Measurements from ENCODE around the gene RALGDS. TPM values are rescaled to one million over a fixed set of nuclear protein-coding genes. Genes with fewer than 3 reads are reported as not detected.

Gene RALGDS
- total RNA-seq, 1 donor from 2014 or later = 58.4 TPM

DNA sequence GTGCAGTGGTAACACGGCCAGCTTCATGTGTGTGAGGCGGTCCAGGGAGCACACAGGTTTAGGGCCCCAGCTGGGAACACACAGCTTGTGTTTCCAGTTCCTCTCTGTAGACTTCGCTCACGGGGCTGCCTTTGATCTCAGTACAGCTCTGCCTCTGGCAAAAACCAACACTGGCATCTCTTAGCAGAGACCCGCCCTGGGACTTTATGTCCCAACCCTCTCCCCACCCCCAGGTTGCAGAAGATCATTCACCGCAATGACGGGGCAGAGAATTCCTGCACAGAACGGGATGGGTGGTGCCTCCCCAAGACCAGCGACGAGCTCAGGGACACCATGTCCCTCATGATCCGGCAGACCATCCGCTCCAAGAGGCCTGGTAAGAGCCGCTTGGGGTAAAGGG lies 64.5 kb downstream of the RALGDS start:
- no peak for DNase-seq (ENCODE audit: low spot score)

DNA sequence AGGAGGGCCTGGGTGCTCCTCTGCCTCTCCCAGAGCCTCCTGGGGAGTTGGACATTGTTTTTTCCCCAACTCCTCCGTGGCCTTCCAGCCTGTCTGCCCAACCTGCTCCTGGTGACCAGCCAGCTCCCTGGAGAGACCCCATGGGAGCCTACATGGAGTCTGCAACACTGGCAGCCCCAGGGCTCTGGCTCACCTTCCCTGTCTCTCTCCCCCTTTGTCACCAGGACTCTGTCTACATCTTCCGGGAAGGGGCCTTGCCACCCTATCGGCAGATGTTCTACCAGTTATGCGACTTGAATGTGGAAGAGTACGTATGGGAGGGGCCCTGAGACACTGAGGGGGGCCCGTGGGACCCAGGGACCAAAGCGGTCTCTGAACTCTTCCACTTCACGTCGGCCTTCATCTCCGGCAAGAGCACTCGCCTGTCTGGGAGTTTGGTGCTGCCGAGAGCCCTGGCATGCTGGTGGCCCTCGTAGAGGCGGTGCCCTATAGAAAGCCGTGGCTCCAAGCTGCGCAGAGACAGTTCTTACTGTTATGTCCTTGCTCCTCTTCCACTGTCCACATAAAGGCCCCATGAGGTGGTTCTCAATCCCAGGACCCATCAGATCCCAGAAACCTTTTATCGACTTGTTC lies 65.1 kb downstream of the RALGDS start:
- no peak for DNase-seq (ENCODE audit: low spot score)

DNA sequence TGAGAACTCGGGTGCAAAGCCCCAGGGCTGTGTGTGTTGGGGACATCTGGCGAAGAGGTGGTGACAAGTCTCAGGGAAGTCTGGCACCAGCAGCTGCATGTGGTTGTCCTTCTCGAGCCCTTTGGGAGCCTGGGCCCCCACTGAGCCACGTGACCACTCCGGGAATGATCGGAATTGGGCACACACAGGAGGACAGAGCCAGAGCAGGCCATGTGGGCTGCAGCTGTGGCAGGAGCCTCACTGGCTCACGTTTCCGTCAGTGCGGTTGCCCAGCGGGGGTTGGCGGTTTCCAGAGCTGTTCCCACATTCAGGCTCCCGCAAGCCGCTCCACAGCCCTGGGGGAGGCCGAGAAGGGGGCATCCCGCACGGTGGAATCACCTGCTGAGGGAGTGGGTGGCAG lies 66.1 kb downstream of the RALGDS start:
- DNase-seq (ENCODE audit: low spot score) = no peak

DNA sequence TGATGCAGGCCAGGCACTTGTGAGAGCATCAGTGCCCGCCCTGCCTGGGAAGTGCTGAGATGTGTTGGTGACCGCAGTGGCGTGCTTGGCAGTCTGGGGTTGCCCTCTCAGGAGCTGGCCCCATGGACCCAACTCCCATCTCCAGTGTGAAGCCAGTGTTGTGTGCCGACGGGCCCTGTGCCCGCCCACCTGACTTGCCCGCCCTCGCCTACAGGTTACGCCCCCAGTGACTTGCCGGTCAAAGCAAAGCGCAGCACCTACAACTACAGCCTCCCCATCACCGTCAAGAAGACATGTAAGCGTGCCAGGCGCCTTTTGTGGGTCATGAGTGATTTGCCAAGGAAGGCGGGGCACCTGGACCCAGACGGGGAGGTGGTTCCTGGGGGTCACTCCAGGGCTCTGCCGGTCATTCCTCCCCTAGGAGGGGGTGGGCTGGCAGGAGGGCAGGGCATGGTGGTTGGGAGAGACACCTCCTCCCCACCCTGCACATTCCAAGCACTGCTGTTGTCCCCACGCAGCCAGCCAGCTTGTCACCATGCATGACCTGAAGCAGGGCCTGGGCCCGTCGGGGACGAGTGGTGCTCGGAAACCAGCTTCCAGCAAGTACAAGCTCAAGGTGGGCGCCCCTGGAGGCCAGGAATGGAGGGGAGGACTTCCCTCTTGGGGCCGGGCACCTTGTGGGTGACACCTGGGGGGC lies 66.7 kb downstream of the RALGDS start:
- DNase-seq (ENCODE audit: low spot score) = no peak

DNA sequence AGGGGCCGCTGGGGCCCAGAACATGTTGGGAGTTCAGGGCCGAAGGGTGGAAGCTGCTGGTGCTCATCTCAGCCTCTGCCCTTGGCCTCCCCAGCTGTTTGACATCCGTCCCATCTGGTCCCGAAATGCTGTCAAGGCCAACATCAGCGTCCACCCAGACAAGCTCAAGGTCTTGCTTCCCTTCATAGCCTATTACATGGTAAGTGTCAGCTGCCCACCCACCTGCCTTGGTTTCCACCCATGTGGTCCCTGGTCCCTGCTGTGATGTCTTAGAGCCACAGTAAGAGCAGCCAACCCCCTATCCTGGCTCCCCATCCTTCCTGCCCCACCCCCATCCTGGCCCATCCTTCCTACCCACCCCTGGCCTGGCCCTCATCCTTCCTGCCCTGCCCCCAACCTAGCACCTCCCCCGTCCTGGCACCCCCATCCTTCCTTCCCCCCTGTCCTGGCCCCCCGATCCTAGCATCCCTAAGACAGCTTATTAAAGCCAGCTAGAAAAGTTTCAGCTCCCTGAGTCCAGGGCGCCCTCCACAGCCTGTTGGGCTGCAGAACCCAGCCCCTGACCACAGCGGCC lies 69.0 kb downstream of the RALGDS start:
- no peak for DNase-seq (ENCODE audit: low spot score)

DNA sequence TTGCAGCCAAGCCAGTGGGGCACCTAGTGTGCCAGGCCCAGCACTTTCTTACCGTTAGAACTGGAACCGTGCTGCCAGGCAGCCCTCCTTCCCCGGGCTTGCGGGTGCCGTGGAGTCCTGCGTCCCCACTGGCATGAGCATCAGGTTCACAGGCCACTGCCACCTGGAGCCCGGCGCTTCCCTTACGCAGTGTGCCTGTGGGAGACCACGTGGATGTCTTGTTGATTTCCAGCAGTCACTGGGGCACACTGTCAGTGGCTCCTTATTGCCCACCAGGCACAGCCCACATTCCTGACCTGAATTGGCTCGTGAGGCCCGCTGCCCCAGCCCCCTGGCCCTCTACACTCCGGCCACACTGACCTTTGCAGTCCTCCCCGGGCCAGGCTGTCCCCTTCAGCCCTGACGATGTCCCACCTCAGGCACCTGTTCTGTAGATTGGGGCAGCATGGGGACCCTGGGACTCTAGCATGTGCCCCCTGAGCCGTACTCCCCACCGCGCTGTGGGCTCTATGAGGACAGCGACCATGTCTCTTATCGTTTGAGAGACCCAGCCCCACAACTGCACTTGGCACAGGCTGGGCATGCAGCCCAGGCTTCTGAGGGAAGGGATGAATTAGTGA lies 69.6 kb downstream of the RALGDS start:
- DNase-seq (ENCODE audit: low spot score) = no peak

DNA sequence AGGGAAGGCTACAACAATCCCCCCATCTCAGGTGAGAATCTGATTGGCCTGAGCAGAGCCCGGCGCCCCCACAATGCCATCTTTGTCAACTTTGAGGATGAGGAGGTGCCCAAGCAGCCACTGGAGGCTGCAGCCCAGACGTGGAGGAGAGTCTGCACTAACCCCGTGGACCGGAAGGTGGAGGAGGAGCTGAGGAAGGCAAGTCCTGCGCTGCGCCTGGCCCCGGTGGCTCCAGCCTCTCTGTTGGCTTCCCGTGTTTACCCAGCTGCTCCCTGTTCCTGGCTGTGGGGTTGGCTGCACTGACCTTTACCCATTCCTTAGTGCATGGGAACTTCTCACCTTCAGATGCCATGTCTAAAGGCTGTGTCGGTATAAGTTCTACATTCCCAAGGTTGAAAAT lies 70.3 kb downstream of the RALGDS start:
- DNase-seq (ENCODE audit: low spot score) = no peak

DNA sequence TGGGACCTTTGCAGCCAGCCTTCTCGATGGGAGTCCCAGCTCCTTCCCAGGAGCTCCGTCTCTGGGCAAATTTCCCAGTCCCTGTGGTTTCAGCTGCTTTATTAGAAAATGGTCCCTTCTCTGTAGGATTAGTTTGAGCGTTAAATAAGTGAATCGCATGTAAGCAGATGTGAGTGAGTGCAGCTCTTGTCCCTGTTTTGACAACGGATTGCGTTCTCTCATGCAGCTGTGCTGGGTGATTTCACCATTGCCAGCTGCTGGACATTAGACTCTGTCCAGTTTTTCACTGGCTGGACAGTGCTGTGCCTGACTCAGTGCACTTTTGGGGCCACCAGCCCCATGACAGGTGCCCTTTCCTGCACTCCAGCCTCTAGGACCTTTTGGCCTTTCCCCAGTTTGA lies 70.9 kb downstream of the RALGDS start:
- DNase-seq (ENCODE audit: low spot score) = no peak

DNA sequence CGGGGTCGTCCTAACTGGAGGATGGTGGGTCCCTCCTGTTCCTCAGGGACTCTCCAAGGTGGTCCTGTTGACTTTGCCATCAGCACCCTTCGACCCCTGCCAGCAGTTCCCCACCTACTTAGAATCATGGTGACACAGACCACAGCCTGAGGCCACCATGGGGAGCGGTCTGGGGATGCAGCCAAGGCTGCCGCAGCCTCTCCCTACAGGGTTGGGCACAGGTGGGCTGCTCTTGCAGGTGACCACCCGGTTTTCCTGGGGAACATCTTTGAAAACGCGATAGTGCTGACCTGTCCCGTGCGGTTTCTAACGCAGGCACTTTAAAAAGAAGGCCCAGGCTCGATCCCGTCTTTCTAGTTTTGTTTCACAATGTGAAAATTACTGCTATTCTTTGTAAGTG lies 72.0 kb downstream of the RALGDS start:
- DNase-seq (ENCODE audit: low spot score) = no peak

DNA sequence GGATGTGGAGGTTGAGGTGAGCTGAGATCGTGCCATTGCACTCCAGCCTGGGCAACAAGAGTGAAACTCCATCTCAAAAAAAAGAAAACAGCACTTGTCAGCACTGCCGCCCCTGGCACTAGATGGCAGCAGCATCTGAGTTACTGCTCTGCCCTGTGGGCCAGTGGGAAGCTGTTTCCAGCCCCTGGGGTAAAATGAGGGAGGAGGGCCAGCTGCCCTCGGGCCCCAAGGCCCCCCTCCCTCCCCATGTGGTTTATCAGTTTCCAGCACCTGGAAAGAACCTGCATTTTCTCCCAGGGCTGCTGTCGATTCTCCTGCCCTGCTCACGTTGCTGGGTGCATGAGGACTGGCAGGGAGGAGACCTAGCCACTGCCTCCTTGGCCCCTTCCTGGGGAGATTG lies 72.4 kb downstream of the RALGDS start:
- DNase-seq (ENCODE audit: low spot score) = no peak

Small RNAs within 50 kb of the gene (microRNA-seq; reads per million reads assigned to microRNA genes)
- not detected for gene MIR6877 (ENCODE audit: borderline number of aligned reads)

Other genes starting within 250 kb of the RALGDS start
- 1.5 TPM for gene AK8, start 243.0 kb downstream of the RALGDS start, total RNA-seq
- 3.9 TPM for gene SPACA9, start 242.3 kb downstream of the RALGDS start, total RNA-seq
- 36.3 TPM for gene TSC1, start 176.6 kb downstream of the RALGDS start, total RNA-seq
- gene GFI1B, start 142.5 kb downstream of the RALGDS start, total RNA-seq = not detected
- gene GTF3C5, start 90.2 kb downstream of the RALGDS start, total RNA-seq = 32.3 TPM
- gene CEL, start 59.3 kb downstream of the RALGDS start, total RNA-seq = 2.2 TPM
- gene GBGT1, start 42.7 kb upstream of the RALGDS start, total RNA-seq = 25.1 TPM
- gene OBP2B, start 88.0 kb upstream of the RALGDS start, total RNA-seq = not detected
- gene ABO, start 154.0 kb upstream of the RALGDS start, total RNA-seq = 2.3 TPM
- gene SURF6, start 214.9 kb upstream of the RALGDS start, total RNA-seq = 15.8 TPM
- gene MED22, start 226.9 kb upstream of the RALGDS start, total RNA-seq = 25.6 TPM
- gene RPL7A, start 227.0 kb upstream of the RALGDS start, total RNA-seq = 1,535 TPM
- 30.8 TPM for gene SURF1, start 235.2 kb upstream of the RALGDS start, total RNA-seq
- 13.5 TPM for gene SURF2, start 235.3 kb upstream of the RALGDS start, total RNA-seq

Measured in mesenteric fat pad (tissue), 1 donor.